ENCODE measurements around the gene TNNI3.

The TNNI3 gene

GRCh38 chr19:55132453-55133129 lies 24.9 kb downstream of the TNNI3 start:
- H3K9ac ChIP-seq (ENCODE audit: low read length): no peak overlapping the region
- H3K36me3 ChIP-seq (replicated peaks; ENCODE audit: insufficient read depth, low read length): no peaks in the 10 kb centered on the region
- TF ChIP-seq EZH2phosphoT487 (IDR thresholded peaks at IDR 0.05; ENCODE audit: low read length) (no peak), EZH2 (optimal IDR thresholded peaks at IDR 0.05; ENCODE audit: low read depth, low read length) (no peak), CTCF (IDR thresholded peaks at IDR 0.05; ENCODE audit: low read length) (peak; percentile 32)
- H2AFZ ChIP-seq (ENCODE audit: low read length): no peak overlapping the region
- H3K4me3 ChIP-seq (ENCODE audit: low read length): no peak overlapping the region
- no peak overlapping the region for H3K27ac ChIP-seq (ENCODE audit: low read length)
- H3K4me1 ChIP-seq (ENCODE audit: low read length): 0 out of 2 replicates have a peak, but pooled peaks cover 3% of the 10 kb centered on the region
- no peaks in the 10 kb centered on the region for H4K20me1 ChIP-seq (ENCODE audit: insufficient read depth, low read length)
- H3F3A ChIP-seq (ENCODE audit: insufficient read depth, low read length): peaks cover 5% of the 10 kb centered on the region; the same call in 1 of the 2 replicates
- no peaks in the 10 kb centered on the region for H3K79me2 ChIP-seq (ENCODE audit: low read length)
- DNase-seq: no peak
- H3K9me2 ChIP-seq (replicated peaks; ENCODE audit: insufficient read depth, low read length): no peaks in the 10 kb centered on the region
- no peaks in the 10 kb centered on the region for H3K9me3 ChIP-seq (replicated peaks; ENCODE audit: insufficient read depth, low read length)
- peaks cover 87% of the 10 kb centered on the region for H3K27me3 ChIP-seq (replicated peaks; ENCODE audit: insufficient read depth, low read length)
- H3K4me2 ChIP-seq (ENCODE audit: low read depth, low read length): no peak overlapping the region

GRCh38 chr19:55131421-55131820 lies 26.1 kb downstream of the TNNI3 start:
- Histone ChIP-seq H3F3A (ENCODE audit: insufficient read depth, low read length) (peaks cover 5% of the 10 kb centered on the region; the same call in 1 of the 2 replicates), H3K36me3 (replicated peaks; ENCODE audit: insufficient read depth, low read length) (no peaks in the 10 kb centered on the region), H3K4me2 (ENCODE audit: low read depth, low read length) (no peak overlapping the region), H3K79me2 (ENCODE audit: low read length) (no peaks in the 10 kb centered on the region), H3K27ac (ENCODE audit: low read length) (no peak overlapping the region), H3K4me3 (ENCODE audit: low read length) (no peak overlapping the region), H2AFZ (ENCODE audit: low read length) (no peak overlapping the region), H3K9me3 (replicated peaks; ENCODE audit: insufficient read depth, low read length) (no peaks in the 10 kb centered on the region), H3K4me1 (ENCODE audit: low read length) (0 out of 2 replicates have a peak, but pooled peaks cover 3% of the 10 kb centered on the region), H3K9ac (ENCODE audit: low read length) (no peak overlapping the region), H3K27me3 (replicated peaks; ENCODE audit: insufficient read depth, low read length) (peaks cover 84% of the 10 kb centered on the region), H3K9me2 (replicated peaks; ENCODE audit: insufficient read depth, low read length) (no peaks in the 10 kb centered on the region), H4K20me1 (ENCODE audit: insufficient read depth, low read length) (no peaks in the 10 kb centered on the region)
- TF ChIP-seq EZH2 (optimal IDR thresholded peaks at IDR 0.05; ENCODE audit: low read depth, low read length) (no peak), CTCF (IDR thresholded peaks at IDR 0.05; ENCODE audit: low read length) (no peak), EZH2phosphoT487 (IDR thresholded peaks at IDR 0.05; ENCODE audit: low read length) (no peak)
- no peak for DNase-seq

- H3K9ac ChIP-seq (ENCODE audit: low read length): no peak overlapping the region
- no peak for TF ChIP-seq EZH2phosphoT487 (IDR thresholded peaks at IDR 0.05; ENCODE audit: low read length)
- TF ChIP-seq CTCF (IDR thresholded peaks at IDR 0.05; ENCODE audit: low read length): no peak
- no peak for TF ChIP-seq EZH2 (optimal IDR thresholded peaks at IDR 0.05; ENCODE audit: low read depth, low read length)
- H2AFZ ChIP-seq (ENCODE audit: low read length): no peak overlapping the region
- H3K79me2 ChIP-seq (ENCODE audit: low read length): peaks cover 30% of the 10 kb centered on the region
- H3K4me1 ChIP-seq (ENCODE audit: low read length): peaks cover 10% of the 10 kb centered on the region; the same call in 1 of the 2 replicates
- no peak overlapping the region for H3K4me3 ChIP-seq (ENCODE audit: low read length)
- no peak for DNase-seq
- H4K20me1 ChIP-seq (ENCODE audit: insufficient read depth, low read length): no peaks in the 10 kb centered on the region
- no peaks in the 10 kb centered on the region for H3K36me3 ChIP-seq (replicated peaks; ENCODE audit: insufficient read depth, low read length)
- no peak overlapping the region for H3K4me2 ChIP-seq (ENCODE audit: low read depth, low read length)
- no peaks in the 10 kb centered on the region for H3K9me2 ChIP-seq (replicated peaks; ENCODE audit: insufficient read depth, low read length)
- 0 out of 2 replicates have a peak, but pooled peaks cover 4% of the 10 kb centered on the region for H3F3A ChIP-seq (ENCODE audit: insufficient read depth, low read length)
- H3K27me3 ChIP-seq (replicated peaks; ENCODE audit: insufficient read depth, low read length): peaks cover 48% of the 10 kb centered on the region
- H3K9me3 ChIP-seq (replicated peaks; ENCODE audit: insufficient read depth, low read length): no peaks in the 10 kb centered on the region
- no peak overlapping the region for H3K27ac ChIP-seq (ENCODE audit: low read length)
These were observed 38.5 kb downstream of the TNNI3 start for GRCh38 chr19:55119053-55119452.
